ENCODE data around the gene SCN9A. TPM values are rescaled to one million over a fixed set of nuclear protein-coding genes. Genes with fewer than 3 reads are reported as not detected.

SCN9A gene
- total RNA-seq, 4 donors from 2014 or later, result 1.5 to 14.2 (median 4.6) TPM

- intact Hi-C loops (cut with DNase I; ENCODE audit: low total_unique reads), result no loop called here
- H3K4me1 ChIP-seq, result no peaks in the 10 kb centered on the region
- no peak overlapping the region for H3K4me3 ChIP-seq
- TF ChIP-seq, protein P1, sequence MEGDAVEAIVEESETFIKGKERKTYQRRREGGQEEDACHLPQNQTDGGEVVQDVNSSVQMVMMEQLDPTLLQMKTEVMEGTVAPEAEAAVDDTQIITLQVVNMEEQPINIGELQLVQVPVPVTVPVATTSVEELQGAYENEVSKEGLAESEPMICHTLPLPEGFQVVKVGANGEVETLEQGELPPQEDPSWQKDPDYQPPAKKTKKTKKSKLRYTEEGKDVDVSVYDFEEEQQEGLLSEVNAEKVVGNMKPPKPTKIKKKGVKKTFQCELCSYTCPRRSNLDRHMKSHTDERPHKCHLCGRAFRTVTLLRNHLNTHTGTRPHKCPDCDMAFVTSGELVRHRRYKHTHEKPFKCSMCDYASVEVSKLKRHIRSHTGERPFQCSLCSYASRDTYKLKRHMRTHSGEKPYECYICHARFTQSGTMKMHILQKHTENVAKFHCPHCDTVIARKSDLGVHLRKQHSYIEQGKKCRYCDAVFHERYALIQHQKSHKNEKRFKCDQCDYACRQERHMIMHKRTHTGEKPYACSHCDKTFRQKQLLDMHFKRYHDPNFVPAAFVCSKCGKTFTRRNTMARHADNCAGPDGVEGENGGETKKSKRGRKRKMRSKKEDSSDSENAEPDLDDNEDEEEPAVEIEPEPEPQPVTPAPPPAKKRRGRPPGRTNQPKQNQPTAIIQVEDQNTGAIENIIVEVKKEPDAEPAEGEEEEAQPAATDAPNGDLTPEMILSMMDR (IDR thresholded peaks at IDR 0.05), result no peak
- TF ChIP-seq POLR2A (IDR thresholded peaks at IDR 0.05), result no peak
- no peak for DNase-seq
- no peak overlapping the region for H3K27ac ChIP-seq
- no peaks in the 10 kb centered on the region for H3K27me3 ChIP-seq
- H3K36me3 ChIP-seq, result no peaks in the 10 kb centered on the region
- H3K9me3 ChIP-seq, result no peaks in the 10 kb centered on the region
Observed at GRCh38 chr2:166350525-166350924, 25.2 kb downstream of the SCN9A start.

DNA sequence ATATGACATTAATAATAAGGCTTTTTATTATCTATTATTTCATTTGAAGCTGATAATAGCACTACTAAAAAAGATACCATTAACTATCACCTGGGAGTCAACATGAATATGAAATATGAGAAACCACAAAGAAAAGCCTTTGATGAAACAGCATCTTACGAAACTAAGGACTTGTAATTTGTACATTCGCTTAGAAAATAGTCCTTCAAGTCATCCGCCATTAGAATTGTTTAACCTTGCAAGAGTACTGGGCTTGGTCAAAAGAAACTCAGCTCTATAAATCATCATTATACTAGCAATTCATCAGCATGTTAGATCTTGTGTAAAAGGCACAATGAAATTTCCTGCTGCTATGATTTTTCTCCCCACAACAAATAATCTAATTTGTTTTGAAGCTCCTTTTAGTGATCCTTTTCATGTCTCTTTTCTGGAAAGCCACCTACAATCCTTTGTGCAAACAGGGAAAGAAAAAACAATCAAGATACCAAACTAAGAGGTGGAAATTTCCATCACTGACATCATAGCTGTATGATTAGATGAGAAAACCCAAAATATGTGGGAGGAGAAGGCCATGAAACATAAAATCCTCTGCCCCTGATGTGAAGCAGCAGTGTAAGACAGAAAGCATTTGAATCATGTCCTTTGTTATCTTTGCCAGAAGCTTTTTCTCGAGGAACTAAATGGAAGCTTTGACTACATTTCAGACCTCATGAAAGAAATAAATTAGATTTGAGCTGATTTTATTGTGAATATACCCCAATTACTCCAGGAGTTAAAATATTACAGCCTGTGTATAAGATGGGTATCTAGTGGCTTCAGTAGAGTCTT, 31.2 kb downstream of the SCN9A start:
- H3K27ac ChIP-seq, result no peak overlapping the region
- no peak for DNase-seq
- no peak overlapping the region for H3K4me3 ChIP-seq
- no peaks in the 10 kb centered on the region for H3K4me1 ChIP-seq
- TF ChIP-seq, protein P1 (IDR thresholded peaks at IDR 0.05), result no peak
- no peak for TF ChIP-seq POLR2A (IDR thresholded peaks at IDR 0.05)
- no peaks in the 10 kb centered on the region for H3K9me3 ChIP-seq
- peaks cover 0 to 2% of the 10 kb centered on the region in 2 donors for H3K36me3 ChIP-seq
- intact Hi-C loops (cut with DNase I; ENCODE audit: low total_unique reads), result no loop called here
- H3K27me3 ChIP-seq, result no peaks in the 10 kb centered on the region

GRCh38 chr2:166343467-166343866, 32.3 kb downstream of the SCN9A start:
- no peak overlapping the region for H3K27ac ChIP-seq
- intact Hi-C loops (cut with DNase I; ENCODE audit: low total_unique reads), result no loop called here
- no peak for DNase-seq
- no peaks in the 10 kb centered on the region for H3K27me3 ChIP-seq
- H3K9me3 ChIP-seq, result no peaks in the 10 kb centered on the region
- peaks cover 0 to 2% of the 10 kb centered on the region in 2 donors for H3K36me3 ChIP-seq
- no peaks in the 10 kb centered on the region for H3K4me1 ChIP-seq
- no peak overlapping the region for H3K4me3 ChIP-seq
- TF ChIP-seq, protein P1 (IDR thresholded peaks at IDR 0.05), result no peak
- no peak for TF ChIP-seq POLR2A (IDR thresholded peaks at IDR 0.05)

GRCh38 chr2:166341426-166341825, 34.3 kb downstream of the SCN9A start:
- Histone ChIP-seq H3K36me3 (peaks cover 0 to 2% of the 10 kb centered on the region in 2 donors), H3K4me3 (no peak overlapping the region), H3K4me1 (no peaks in the 10 kb centered on the region), H3K9me3 (no peaks in the 10 kb centered on the region), H3K27ac (no peak overlapping the region), H3K27me3 (no peaks in the 10 kb centered on the region)
- no peak for DNase-seq
- intact Hi-C loops (cut with DNase I; ENCODE audit: low total_unique reads), result no loop called here
- TF ChIP-seq, protein P1 (IDR thresholded peaks at IDR 0.05), result no peak
- TF ChIP-seq POLR2A (IDR thresholded peaks at IDR 0.05), result no peak

DNA sequence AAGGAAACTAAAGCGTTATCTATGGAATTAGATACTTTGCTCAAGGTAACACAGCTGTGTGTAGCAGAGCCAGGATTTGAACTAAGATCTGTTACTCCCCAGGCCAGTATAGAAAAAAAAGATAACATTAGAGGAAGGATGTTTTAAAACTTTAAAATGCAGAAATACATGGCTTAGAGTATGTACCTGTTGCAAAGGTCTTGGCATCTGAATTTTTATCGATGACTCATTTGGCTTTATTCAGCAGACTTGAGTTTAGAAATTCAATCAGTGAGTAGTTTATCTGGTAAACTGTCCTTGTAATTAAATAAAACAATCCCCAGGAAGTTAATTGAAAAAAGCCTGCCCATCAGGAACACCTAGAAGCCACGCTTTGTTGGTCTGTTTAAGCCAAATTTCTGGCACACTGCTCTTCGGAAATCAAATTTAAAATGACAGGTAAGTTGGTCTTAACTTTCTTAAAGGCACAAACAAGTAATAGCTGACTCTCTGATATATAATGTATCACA, 36.9 kb downstream of the SCN9A start:
- no peak for TF ChIP-seq POLR2A (IDR thresholded peaks at IDR 0.05)
- TF ChIP-seq, protein P1 (IDR thresholded peaks at IDR 0.05), result no peak
- DNase-seq, result no peak
- intact Hi-C loops (cut with DNase I; ENCODE audit: low total_unique reads), result no loop called here
- H3K4me1 ChIP-seq, result no peaks in the 10 kb centered on the region
- no peak overlapping the region for H3K27ac ChIP-seq
- no peaks in the 10 kb centered on the region for H3K27me3 ChIP-seq
- H3K4me3 ChIP-seq, result no peak overlapping the region
- no peaks in the 10 kb centered on the region for H3K9me3 ChIP-seq
- H3K36me3 ChIP-seq, result no peaks in the 10 kb centered on the region

Measured in uterus (tissue), 4 donors.